ENCODE measurements around the gene F7.

The F7 gene

DNA sequence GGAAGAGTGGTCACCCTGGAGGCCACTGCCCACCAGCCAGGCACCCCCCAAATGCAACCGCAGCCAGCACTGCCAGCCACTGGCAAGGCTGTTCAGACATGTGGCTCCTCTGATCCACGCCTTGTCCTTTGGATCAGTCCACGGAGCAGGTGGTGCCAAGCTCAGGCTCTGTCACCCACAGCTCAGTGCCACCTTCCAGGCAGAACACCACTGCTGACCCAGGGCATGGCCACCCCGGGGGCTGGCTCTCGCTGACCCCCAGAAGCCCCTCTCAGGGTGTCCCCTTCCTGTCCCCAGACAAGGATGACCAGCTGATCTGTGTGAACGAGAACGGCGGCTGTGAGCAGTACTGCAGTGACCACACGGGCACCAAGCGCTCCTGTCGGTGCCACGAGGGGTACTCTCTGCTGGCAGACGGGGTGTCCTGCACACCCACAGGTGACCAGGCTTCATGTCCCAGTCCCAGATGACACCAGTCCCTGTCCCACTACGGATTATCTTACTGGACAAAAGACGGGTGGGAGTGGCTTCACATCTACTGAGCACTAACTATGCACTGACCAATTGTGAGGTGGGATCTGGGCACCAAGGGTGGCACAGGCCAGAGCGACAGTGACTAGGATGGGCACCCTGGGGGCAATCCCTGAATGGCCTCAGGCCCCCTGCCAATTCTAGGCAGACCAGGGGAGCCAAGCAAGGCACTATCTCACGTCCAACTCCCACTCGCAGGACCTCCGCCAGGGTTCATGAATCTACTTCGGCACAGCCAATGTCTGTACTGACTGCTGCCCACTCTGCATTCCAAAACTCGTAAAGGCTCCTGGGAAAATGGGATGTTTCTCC lies 10.0 kb downstream of the F7 start:
- TF ChIP-seq EZH2phosphoT487 (IDR thresholded peaks at IDR 0.05; ENCODE audit: borderline replicate concordance, low read length), result no peak
- TF ChIP-seq, protein P1, sequence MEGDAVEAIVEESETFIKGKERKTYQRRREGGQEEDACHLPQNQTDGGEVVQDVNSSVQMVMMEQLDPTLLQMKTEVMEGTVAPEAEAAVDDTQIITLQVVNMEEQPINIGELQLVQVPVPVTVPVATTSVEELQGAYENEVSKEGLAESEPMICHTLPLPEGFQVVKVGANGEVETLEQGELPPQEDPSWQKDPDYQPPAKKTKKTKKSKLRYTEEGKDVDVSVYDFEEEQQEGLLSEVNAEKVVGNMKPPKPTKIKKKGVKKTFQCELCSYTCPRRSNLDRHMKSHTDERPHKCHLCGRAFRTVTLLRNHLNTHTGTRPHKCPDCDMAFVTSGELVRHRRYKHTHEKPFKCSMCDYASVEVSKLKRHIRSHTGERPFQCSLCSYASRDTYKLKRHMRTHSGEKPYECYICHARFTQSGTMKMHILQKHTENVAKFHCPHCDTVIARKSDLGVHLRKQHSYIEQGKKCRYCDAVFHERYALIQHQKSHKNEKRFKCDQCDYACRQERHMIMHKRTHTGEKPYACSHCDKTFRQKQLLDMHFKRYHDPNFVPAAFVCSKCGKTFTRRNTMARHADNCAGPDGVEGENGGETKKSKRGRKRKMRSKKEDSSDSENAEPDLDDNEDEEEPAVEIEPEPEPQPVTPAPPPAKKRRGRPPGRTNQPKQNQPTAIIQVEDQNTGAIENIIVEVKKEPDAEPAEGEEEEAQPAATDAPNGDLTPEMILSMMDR (IDR thresholded peaks at IDR 0.05; ENCODE audit: low read depth, low read length, poor library complexity, severe bottlenecking), result no peak
- Histone ChIP-seq H3K4me3 (ENCODE audit: low read length) (no peak overlapping the region), H3K27ac (ENCODE audit: low read depth, low read length) (no peak overlapping the region), H3K9me2 (replicated peaks; ENCODE audit: control insufficient read depth, low read length) (no peaks in the 10 kb centered on the region), H3F3A (ENCODE audit: control insufficient read depth, insufficient read depth) (no peaks in the 10 kb centered on the region), H3K27me3 (ENCODE audit: control insufficient read depth, low read length) (no peaks in the 10 kb centered on the region), H3K4me2 (ENCODE audit: low read length) (no peak overlapping the region), H3K36me3 (ENCODE audit: control insufficient read depth, low read length) (no peaks in the 10 kb centered on the region), H3K79me2 (ENCODE audit: control insufficient read depth, low read length) (no peaks in the 10 kb centered on the region), H3K9me3 (ENCODE audit: control insufficient read depth, insufficient read depth, low read length) (no peaks in the 10 kb centered on the region; the same call in 1 of the 2 replicates), H3K4me1 (ENCODE audit: control insufficient read depth, low read length) (no peaks in the 10 kb centered on the region), H4K20me1 (ENCODE audit: control insufficient read depth, insufficient read depth, low read depth, low read length) (no peaks in the 10 kb centered on the region)

DNA sequence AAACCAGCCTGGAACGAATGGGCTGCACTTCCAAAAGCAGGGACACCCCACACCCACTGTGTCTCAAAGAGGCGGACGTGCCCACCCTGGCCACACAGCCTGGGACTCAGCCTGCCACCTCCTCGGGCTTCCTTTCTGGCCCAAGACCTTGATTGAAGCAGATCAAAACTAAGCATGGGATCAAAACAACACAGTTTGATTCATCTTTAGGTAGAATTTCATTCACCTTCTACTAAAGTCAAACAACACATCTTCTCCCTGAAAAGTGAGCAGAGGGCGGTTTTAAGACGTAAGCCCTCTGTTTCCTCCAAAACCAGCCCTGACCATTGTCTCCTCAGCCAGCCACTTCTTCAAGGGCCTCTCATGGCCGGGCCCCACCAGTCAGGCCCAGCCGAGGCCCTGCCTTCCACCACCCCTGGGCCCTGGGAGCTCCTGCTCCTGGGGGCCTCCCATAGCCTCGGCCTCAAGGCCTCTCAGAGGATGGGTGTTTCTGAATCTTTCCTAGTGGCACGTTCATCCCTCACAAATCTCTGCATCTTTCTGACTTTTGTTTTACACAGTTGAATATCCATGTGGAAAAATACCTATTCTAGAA lies 10.7 kb downstream of the F7 start:
- H3K4me3 ChIP-seq (ENCODE audit: low read length), result no peak overlapping the region
- no peaks in the 10 kb centered on the region for H3K4me1 ChIP-seq (ENCODE audit: control insufficient read depth, low read length)
- H3K4me2 ChIP-seq (ENCODE audit: low read length), result no peak overlapping the region
- TF ChIP-seq, protein P1 (IDR thresholded peaks at IDR 0.05; ENCODE audit: low read depth, low read length, poor library complexity, severe bottlenecking), result no peak
- no peak for TF ChIP-seq EZH2phosphoT487 (IDR thresholded peaks at IDR 0.05; ENCODE audit: borderline replicate concordance, low read length)
- no peaks in the 10 kb centered on the region for H3K9me2 ChIP-seq (replicated peaks; ENCODE audit: control insufficient read depth, low read length)
- no peaks in the 10 kb centered on the region for H3K27me3 ChIP-seq (ENCODE audit: control insufficient read depth, low read length)
- no peaks in the 10 kb centered on the region for H3K36me3 ChIP-seq (ENCODE audit: control insufficient read depth, low read length)
- H3F3A ChIP-seq (ENCODE audit: control insufficient read depth, insufficient read depth), result no peaks in the 10 kb centered on the region
- H3K27ac ChIP-seq (ENCODE audit: low read depth, low read length), result no peak overlapping the region
- H3K9me3 ChIP-seq (ENCODE audit: control insufficient read depth, insufficient read depth, low read length), result no peaks in the 10 kb centered on the region
- H3K79me2 ChIP-seq (ENCODE audit: control insufficient read depth, low read length), result no peaks in the 10 kb centered on the region
- no peaks in the 10 kb centered on the region for H4K20me1 ChIP-seq (ENCODE audit: control insufficient read depth, insufficient read depth, low read depth, low read length)

DNA sequence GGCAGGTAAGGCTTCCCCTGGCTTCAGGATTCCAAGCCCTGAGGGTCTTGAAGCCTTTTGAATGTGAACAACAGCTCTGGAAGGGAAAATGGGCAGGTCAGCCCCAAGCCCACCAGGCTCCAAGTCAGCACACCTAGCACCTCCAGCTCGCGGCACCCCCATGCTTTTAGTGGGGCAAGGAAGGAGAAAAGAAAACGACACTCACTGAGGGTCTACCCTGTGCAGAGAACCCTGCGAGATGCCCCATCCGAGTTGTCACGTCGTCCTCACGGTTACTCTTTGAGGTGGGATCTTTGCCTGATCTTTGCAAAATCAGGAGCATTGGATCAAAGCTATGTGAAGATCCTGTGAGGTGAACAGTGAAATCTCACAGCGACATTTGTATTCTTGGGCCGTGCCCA lies 11.3 kb downstream of the F7 start:
- H3K27ac ChIP-seq (ENCODE audit: low read depth, low read length), result no peak overlapping the region
- H3K36me3 ChIP-seq (ENCODE audit: control insufficient read depth, low read length), result no peaks in the 10 kb centered on the region
- no peaks in the 10 kb centered on the region for H3K4me1 ChIP-seq (ENCODE audit: control insufficient read depth, low read length)
- no peak overlapping the region for H3K4me3 ChIP-seq (ENCODE audit: low read length)
- H3K79me2 ChIP-seq (ENCODE audit: control insufficient read depth, low read length), result no peaks in the 10 kb centered on the region
- no peaks in the 10 kb centered on the region for H3K9me3 ChIP-seq (ENCODE audit: control insufficient read depth, insufficient read depth, low read length)
- H3K27me3 ChIP-seq (ENCODE audit: control insufficient read depth, low read length), result no peaks in the 10 kb centered on the region
- no peak overlapping the region for H3K4me2 ChIP-seq (ENCODE audit: low read length)
- H4K20me1 ChIP-seq (ENCODE audit: control insufficient read depth, insufficient read depth, low read depth, low read length), result no peaks in the 10 kb centered on the region
- H3F3A ChIP-seq (ENCODE audit: control insufficient read depth, insufficient read depth), result no peaks in the 10 kb centered on the region
- H3K9me2 ChIP-seq (replicated peaks; ENCODE audit: control insufficient read depth, low read length), result no peaks in the 10 kb centered on the region
- TF ChIP-seq EZH2phosphoT487 (IDR thresholded peaks at IDR 0.05; ENCODE audit: borderline replicate concordance, low read length), result no peak
- TF ChIP-seq, protein P1 (IDR thresholded peaks at IDR 0.05; ENCODE audit: low read depth, low read length, poor library complexity, severe bottlenecking), result no peak

Measured in DOHH2 (cell line).